ENCODE results near the gene LMBRD1.
"Not testable (repeated sequence)": the region's sequence is repeated elsewhere in the genome, so short reads cannot be mapped to it uniquely, and the experiment has no call there.

Gene LMBRD1

GRCh38 chr6:69690986-69691385, 105.8 kb downstream of the LMBRD1 start:
- Histone ChIP-seq H3K4me3 (ENCODE audit: low read depth, low read length) (no peak overlapping the region), H3K9ac (ENCODE audit: low read length) (no peak overlapping the region), H3K4me1 (ENCODE audit: control insufficient read depth, insufficient read depth, low read length) (no peaks in the 10 kb centered on the region), H3K9me3 (ENCODE audit: control insufficient read depth, insufficient read depth, low read depth, low read length) (no peaks in the 10 kb centered on the region), H3K27me3 (ENCODE audit: control insufficient read depth, insufficient read depth, low read length) (no peaks in the 10 kb centered on the region), H3K36me3 (ENCODE audit: control insufficient read depth, insufficient read depth, low read length) (no peaks in the 10 kb centered on the region), H3K27ac (ENCODE audit: low read depth, low read length) (no peak overlapping the region)

GRCh38 chr6:69680302-69680701, 116.5 kb downstream of the LMBRD1 start:
- Histone ChIP-seq H3K9me3 (ENCODE audit: control insufficient read depth, insufficient read depth, low read depth, low read length) (no peaks in the 10 kb centered on the region), H3K27ac (ENCODE audit: low read depth, low read length) (no peak overlapping the region), H3K4me1 (ENCODE audit: control insufficient read depth, insufficient read depth, low read length) (no peaks in the 10 kb centered on the region), H3K36me3 (ENCODE audit: control insufficient read depth, insufficient read depth, low read length) (no peaks in the 10 kb centered on the region), H3K9ac (ENCODE audit: low read length) (no peak overlapping the region), H3K27me3 (ENCODE audit: control insufficient read depth, insufficient read depth, low read length) (no peaks in the 10 kb centered on the region), H3K4me3 (ENCODE audit: low read depth, low read length) (no peak overlapping the region)

DNA sequence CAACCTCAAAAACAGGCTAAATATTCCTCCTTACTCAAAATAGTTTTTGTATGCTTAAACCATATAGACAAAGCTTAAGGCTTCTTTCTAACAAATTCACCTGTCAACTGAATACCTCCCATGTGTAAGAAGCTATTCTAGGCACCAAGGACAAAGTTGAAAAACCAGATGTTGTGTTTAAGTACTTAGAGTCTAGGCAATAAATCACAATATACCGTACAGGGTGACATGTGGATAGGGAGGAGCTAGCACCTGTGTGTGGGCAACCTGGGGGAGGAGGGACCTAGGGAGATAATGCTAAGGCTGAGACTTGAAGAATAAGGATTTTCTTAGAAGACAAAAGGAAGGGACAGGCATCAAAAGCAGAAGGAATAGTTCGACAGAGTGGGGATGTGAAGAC, 123.5 kb downstream of the LMBRD1 start:
- Histone ChIP-seq H3K27me3 (ENCODE audit: control insufficient read depth, insufficient read depth, low read length) (no peaks in the 10 kb centered on the region), H3K27ac (ENCODE audit: low read depth, low read length) (no peak overlapping the region), H3K9me3 (ENCODE audit: control insufficient read depth, insufficient read depth, low read depth, low read length) (no peaks in the 10 kb centered on the region), H3K4me1 (ENCODE audit: control insufficient read depth, insufficient read depth, low read length) (no peaks in the 10 kb centered on the region), H3K36me3 (ENCODE audit: control insufficient read depth, insufficient read depth, low read length) (no peaks in the 10 kb centered on the region), H3K9ac (ENCODE audit: low read length) (no peak overlapping the region), H3K4me3 (ENCODE audit: low read depth, low read length) (no peak overlapping the region)

DNA sequence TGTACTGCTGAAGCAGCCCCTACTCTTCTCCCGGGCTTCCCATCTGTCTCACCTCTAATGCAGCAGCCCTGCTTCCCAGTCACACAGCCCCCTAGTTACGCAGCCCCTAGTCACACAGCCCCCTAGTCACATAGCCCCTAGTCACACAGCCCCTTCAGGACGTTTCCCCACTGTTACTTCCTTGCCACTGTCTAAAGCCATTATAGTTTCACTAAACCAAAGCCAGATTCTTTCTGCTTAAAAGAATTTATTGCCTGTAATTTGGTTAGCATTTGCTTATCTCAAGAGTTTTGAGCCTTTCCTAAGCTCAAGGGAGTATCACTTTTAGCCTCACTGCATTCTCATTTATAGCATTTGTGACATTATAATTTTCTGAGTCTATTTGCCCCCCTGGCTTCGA, 127.9 kb downstream of the LMBRD1 start:
- H3K4me3 ChIP-seq (ENCODE audit: low read depth, low read length) = no peak overlapping the region
- no peaks in the 10 kb centered on the region for H3K36me3 ChIP-seq (ENCODE audit: control insufficient read depth, insufficient read depth, low read length)
- H3K4me1 ChIP-seq (ENCODE audit: control insufficient read depth, insufficient read depth, low read length) = no peaks in the 10 kb centered on the region
- H3K9me3 ChIP-seq (ENCODE audit: control insufficient read depth, insufficient read depth, low read depth, low read length) = no peaks in the 10 kb centered on the region
- no peak overlapping the region for H3K27ac ChIP-seq (ENCODE audit: low read depth, low read length)
- H3K9ac ChIP-seq (ENCODE audit: low read length) = no peak overlapping the region
- no peaks in the 10 kb centered on the region for H3K27me3 ChIP-seq (ENCODE audit: control insufficient read depth, insufficient read depth, low read length)

DNA sequence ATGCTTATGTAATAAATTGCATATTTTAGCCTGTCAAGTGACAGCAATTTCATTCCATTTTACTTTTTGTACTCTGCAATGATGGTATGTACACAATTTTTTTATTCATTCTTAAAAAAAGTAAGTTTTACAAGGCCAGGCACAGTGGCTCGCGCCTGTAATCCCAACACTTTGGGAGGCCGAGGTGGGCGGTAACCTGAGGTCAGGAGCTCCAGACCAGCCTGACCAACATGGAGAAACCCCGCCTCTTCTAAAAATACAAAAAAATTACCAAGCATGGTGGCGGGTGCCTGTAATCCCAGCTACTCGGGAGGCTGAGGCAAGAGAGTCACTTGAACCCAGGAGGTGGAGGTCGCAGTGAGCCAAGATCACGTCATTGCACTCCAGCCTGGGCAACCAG, 130.0 kb downstream of the LMBRD1 start:
- H3K9me3 ChIP-seq (ENCODE audit: control insufficient read depth, insufficient read depth, low read depth, low read length); H3K27me3 ChIP-seq (ENCODE audit: control insufficient read depth, insufficient read depth, low read length); H3K36me3 ChIP-seq (ENCODE audit: control insufficient read depth, insufficient read depth, low read length); H3K4me3 ChIP-seq (ENCODE audit: low read depth, low read length); H3K27ac ChIP-seq (ENCODE audit: low read depth, low read length); H3K4me1 ChIP-seq (ENCODE audit: control insufficient read depth, insufficient read depth, low read length); H3K9ac ChIP-seq (ENCODE audit: low read length): not testable (repeated sequence)

DNA sequence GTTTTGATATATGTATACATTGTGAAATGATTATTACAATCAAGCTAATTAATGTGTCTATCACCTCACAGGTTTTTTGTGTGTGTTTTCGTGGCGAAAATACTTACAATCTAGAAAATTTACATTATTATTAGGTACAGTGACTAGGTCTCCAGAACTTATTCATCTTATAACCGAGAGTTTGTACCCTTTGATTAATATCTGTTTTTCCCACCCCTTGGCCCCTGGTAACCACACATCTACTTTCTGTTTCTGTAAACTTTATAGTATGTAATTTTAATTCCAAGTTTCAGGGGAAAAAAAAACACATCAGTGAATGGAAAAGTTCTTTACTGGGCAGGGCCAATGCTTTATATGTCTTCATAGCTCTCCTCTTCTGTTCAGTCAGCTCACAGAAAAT, 131.4 kb downstream of the LMBRD1 start:
- Histone ChIP-seq H3K4me1 (ENCODE audit: control insufficient read depth, insufficient read depth, low read length) (no peaks in the 10 kb centered on the region), H3K27me3 (ENCODE audit: control insufficient read depth, insufficient read depth, low read length) (no peaks in the 10 kb centered on the region), H3K4me3 (ENCODE audit: low read depth, low read length) (no peak overlapping the region)

GRCh38 chr6:69664551-69664950, 132.3 kb downstream of the LMBRD1 start:
- Histone ChIP-seq H3K27me3 (ENCODE audit: control insufficient read depth, insufficient read depth, low read length) (no peaks in the 10 kb centered on the region), H3K9me3 (ENCODE audit: control insufficient read depth, insufficient read depth, low read depth, low read length) (no peaks in the 10 kb centered on the region), H3K4me3 (ENCODE audit: low read depth, low read length) (no peak overlapping the region), H3K27ac (ENCODE audit: low read depth, low read length) (no peak overlapping the region), H3K4me1 (ENCODE audit: control insufficient read depth, insufficient read depth, low read length) (no peaks in the 10 kb centered on the region), H3K36me3 (ENCODE audit: control insufficient read depth, insufficient read depth, low read length) (no peaks in the 10 kb centered on the region), H3K9ac (ENCODE audit: low read length) (no peak overlapping the region)

More for the DNA sequence above, 131.4 kb downstream of the LMBRD1 start:
- no peak overlapping the region for H3K27ac ChIP-seq (ENCODE audit: low read depth, low read length)
- no peaks in the 10 kb centered on the region for H3K36me3 ChIP-seq (ENCODE audit: control insufficient read depth, insufficient read depth, low read length)
- no peak overlapping the region for H3K9ac ChIP-seq (ENCODE audit: low read length)
- no peaks in the 10 kb centered on the region for H3K9me3 ChIP-seq (ENCODE audit: control insufficient read depth, insufficient read depth, low read depth, low read length)

DNA sequence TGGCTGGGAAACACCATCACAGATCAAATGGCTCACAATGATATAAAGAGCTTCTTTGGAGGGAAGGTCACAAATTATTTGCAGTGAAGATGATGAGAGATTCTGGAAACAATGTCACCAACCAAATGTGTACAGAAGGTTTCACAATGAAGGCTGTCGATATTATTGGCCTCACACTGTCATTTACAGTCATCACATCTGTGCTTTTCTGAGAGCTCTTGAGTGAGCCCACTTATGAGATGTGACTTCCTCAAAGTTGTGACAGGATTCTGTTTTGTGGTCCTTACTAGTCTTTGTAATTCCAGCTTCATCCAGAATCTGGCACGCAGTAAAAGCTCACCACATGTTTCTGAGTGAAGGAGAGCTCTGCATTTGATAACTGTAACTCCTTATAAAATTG, 133.6 kb downstream of the LMBRD1 start:
- H3K9me3 ChIP-seq (ENCODE audit: control insufficient read depth, insufficient read depth, low read depth, low read length) = peaks cover 7% of the 10 kb centered on the region; the same call in 1 of the 2 replicates
- H3K4me1 ChIP-seq (ENCODE audit: control insufficient read depth, insufficient read depth, low read length) = no peaks in the 10 kb centered on the region
- no peaks in the 10 kb centered on the region for H3K27me3 ChIP-seq (ENCODE audit: control insufficient read depth, insufficient read depth, low read length)
- no peak overlapping the region for H3K27ac ChIP-seq (ENCODE audit: low read depth, low read length)
- no peak overlapping the region for H3K4me3 ChIP-seq (ENCODE audit: low read depth, low read length)
- no peak overlapping the region for H3K9ac ChIP-seq (ENCODE audit: low read length)
- no peaks in the 10 kb centered on the region for H3K36me3 ChIP-seq (ENCODE audit: control insufficient read depth, insufficient read depth, low read length)

GRCh38 chr6:69650703-69651102, 146.1 kb downstream of the LMBRD1 start:
- Histone ChIP-seq H3K9me3 (ENCODE audit: control insufficient read depth, insufficient read depth, low read depth, low read length) (no peaks in the 10 kb centered on the region), H3K9ac (ENCODE audit: low read length) (no peak overlapping the region), H3K27ac (ENCODE audit: low read depth, low read length) (no peak overlapping the region), H3K4me3 (ENCODE audit: low read depth, low read length) (no peak overlapping the region), H3K4me1 (ENCODE audit: control insufficient read depth, insufficient read depth, low read length) (no peaks in the 10 kb centered on the region), H3K27me3 (ENCODE audit: control insufficient read depth, insufficient read depth, low read length) (no peaks in the 10 kb centered on the region), H3K36me3 (ENCODE audit: control insufficient read depth, insufficient read depth, low read length) (no peaks in the 10 kb centered on the region)

DNA sequence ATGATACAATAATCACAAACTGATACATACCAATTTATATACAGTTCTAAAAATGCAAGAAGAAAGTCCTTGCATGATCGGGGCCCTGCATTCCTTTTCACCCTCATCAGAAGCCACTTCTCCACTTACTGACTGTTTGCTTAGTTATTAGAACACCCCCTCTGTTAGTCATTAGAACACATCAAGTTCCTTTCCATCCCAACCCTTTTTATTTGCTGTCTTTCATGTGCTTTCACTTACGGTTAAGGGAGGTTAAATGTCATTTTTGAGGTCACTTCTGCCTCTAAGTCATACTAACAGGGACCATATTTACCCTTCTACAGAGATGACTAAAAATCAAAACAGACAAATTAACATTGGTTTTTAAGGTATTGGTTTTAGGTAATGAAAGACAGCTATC, 149.1 kb downstream of the LMBRD1 start:
- no peaks in the 10 kb centered on the region for H3K4me1 ChIP-seq (ENCODE audit: control insufficient read depth, insufficient read depth, low read length)
- H3K27ac ChIP-seq (ENCODE audit: low read depth, low read length) = no peak overlapping the region
- no peaks in the 10 kb centered on the region for H3K27me3 ChIP-seq (ENCODE audit: control insufficient read depth, insufficient read depth, low read length)
- no peak overlapping the region for H3K4me3 ChIP-seq (ENCODE audit: low read depth, low read length)
- H3K36me3 ChIP-seq (ENCODE audit: control insufficient read depth, insufficient read depth, low read length) = no peaks in the 10 kb centered on the region
- no peak overlapping the region for H3K9ac ChIP-seq (ENCODE audit: low read length)
- H3K9me3 ChIP-seq (ENCODE audit: control insufficient read depth, insufficient read depth, low read depth, low read length) = 0 out of 2 replicates have a peak, but pooled peaks cover 4% of the 10 kb centered on the region

GRCh38 chr6:69643688-69644087, 153.1 kb downstream of the LMBRD1 start:
- Histone ChIP-seq H3K36me3 (ENCODE audit: control insufficient read depth, insufficient read depth, low read length) (no peaks in the 10 kb centered on the region), H3K27ac (ENCODE audit: low read depth, low read length) (no peak overlapping the region)

GRCh38 chr6:69632932-69633331, 163.9 kb downstream of the LMBRD1 start:
- Histone ChIP-seq H3K27ac (ENCODE audit: low read depth, low read length) (no peak overlapping the region), H3K36me3 (ENCODE audit: control insufficient read depth, insufficient read depth, low read length) (no peaks in the 10 kb centered on the region), H3K4me3 (ENCODE audit: low read depth, low read length) (no peak overlapping the region), H3K9me3 (ENCODE audit: control insufficient read depth, insufficient read depth, low read depth, low read length) (no peaks in the 10 kb centered on the region), H3K9ac (ENCODE audit: low read length) (no peak overlapping the region), H3K4me1 (ENCODE audit: control insufficient read depth, insufficient read depth, low read length) (peaks cover 10% of the 10 kb centered on the region), H3K27me3 (ENCODE audit: control insufficient read depth, insufficient read depth, low read length) (no peaks in the 10 kb centered on the region)

More at GRCh38 chr6:69643688-69644087, 153.1 kb downstream of the LMBRD1 start:
- Histone ChIP-seq H3K4me1 (ENCODE audit: control insufficient read depth, insufficient read depth, low read length) (no peaks in the 10 kb centered on the region), H3K4me3 (ENCODE audit: low read depth, low read length) (no peak overlapping the region), H3K9me3 (ENCODE audit: control insufficient read depth, insufficient read depth, low read depth, low read length) (0 out of 2 replicates have a peak, but pooled peaks cover 4% of the 10 kb centered on the region), H3K27me3 (ENCODE audit: control insufficient read depth, insufficient read depth, low read length) (no peaks in the 10 kb centered on the region), H3K9ac (ENCODE audit: low read length) (no peak overlapping the region)

Data from HUES6 (cell line).